ENCODE data around the gene TES. TPM values are rescaled to one million over a fixed set of nuclear protein-coding genes. Genes with fewer than 3 reads are reported as not detected.

Gene TES
- total and polyA plus RNA-seq, 2 of the 8 experiments (the other 6 are each of a cell fraction or from before 2014, with no cell fraction given): 18.2 to 36.3 TPM

DNA sequence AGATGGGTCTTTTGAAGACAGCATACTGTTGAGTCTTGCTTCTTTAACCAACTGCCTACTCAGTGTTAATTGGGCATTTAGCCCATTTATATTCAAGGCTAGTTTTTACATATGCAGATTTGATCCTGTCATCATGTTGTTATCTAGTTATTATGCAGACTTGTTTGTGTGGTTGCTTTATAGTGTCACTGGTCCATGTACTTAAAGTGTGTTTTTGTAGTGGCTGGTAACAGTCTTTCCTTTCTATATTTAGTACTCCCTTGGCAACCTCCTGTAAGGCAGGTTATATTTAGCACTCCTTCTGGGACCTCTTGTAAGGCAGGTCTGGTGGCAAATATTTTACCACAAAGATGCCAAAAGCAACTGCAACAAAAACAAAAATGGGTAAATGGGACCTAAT lies 66.7 kb downstream of the TES start:
- Histone ChIP-seq H2BK5ac (ENCODE audit: low read depth, low read length) (no peak overlapping the region), H2AK5ac (ENCODE audit: low read depth, low read length) (no peak overlapping the region), H3K23me2 (ENCODE audit: low read depth, low read length) (no peaks in the 10 kb centered on the region), H2BK20ac (ENCODE audit: low read length) (no peak overlapping the region), H4K20me1 (replicated peaks in 1 of 2; ENCODE audit: control insufficient read depth in 1 of 2, insufficient read depth in 2 of 2, low read length in 2 of 2) (no peaks in the 10 kb centered on the region), H2BK15ac (ENCODE audit: low read length) (no peak overlapping the region), H3K27ac (ENCODE audit: low read depth, low read length) (no peak overlapping the region), H2BK120ac (replicated peaks; ENCODE audit: low read depth, low read length) (no peak overlapping the region), H3K4ac (replicated peaks; ENCODE audit: insufficient read length, low read depth, low read length) (no peak overlapping the region), H3K9ac (replicated peaks in 1 of 4; ENCODE audit: extremely low read depth in 1 of 4, low read depth in 3 of 4, low read length in 3 of 4) (no peak overlapping the region), H3K4me2 (ENCODE audit: insufficient read depth in 1 of 2, low read depth in 2 of 2, low read length in 2 of 2) (no peak overlapping the region), H3K27me3 (replicated peaks in 1 of 4; ENCODE audit: control insufficient read depth in 3 of 4, extremely low read depth in 1 of 4, insufficient read depth in 3 of 4, low read length in 3 of 4) (no peaks in the 10 kb centered on the region), H3K23ac (ENCODE audit: insufficient read length) (no peak overlapping the region), H4K8ac (ENCODE audit: extremely low read depth, insufficient read depth, low read length) (no peak overlapping the region), H2AFZ (ENCODE audit: low read length) (no peak overlapping the region), H3K14ac (ENCODE audit: insufficient read length) (no peak overlapping the region), H3K9me3 (ENCODE audit: insufficient read depth in 2 of 2, low read depth in 1 of 2, low read length in 1 of 2) (no peaks in the 10 kb centered on the region), H2BK12ac (ENCODE audit: low read depth, low read length) (no peak overlapping the region), H3K4me3 (ENCODE audit: extremely low read depth in 1 of 4, insufficient read depth in 2 of 4, low read depth in 3 of 4, low read length in 4 of 4) (no peak overlapping the region), H3K79me2 (ENCODE audit: control insufficient read depth in 1 of 2, insufficient read depth in 2 of 2, low read length in 2 of 2) (no peaks in the 10 kb centered on the region), H3K79me1 (ENCODE audit: low read depth, low read length) (no peaks in the 10 kb centered on the region), H4K91ac (replicated peaks; ENCODE audit: insufficient read length, low read length) (no peak overlapping the region), H3K4me1 (replicated peaks in 1 of 4; ENCODE audit: control insufficient read depth in 3 of 4, insufficient read depth in 4 of 4, low read length in 3 of 4) (peaks cover 0 to 4% (median 1%) of the 10 kb centered on the region in 4 experiments; a peak in 2 of 7 replicates), H4K5ac (ENCODE audit: insufficient read length, low read depth, low read length) (no peak overlapping the region), H3K36me3 (ENCODE audit: control insufficient read depth in 2 of 4, insufficient read depth in 4 of 4, low read length in 3 of 4) (no peaks in the 10 kb centered on the region), H3K56ac (replicated peaks; ENCODE audit: insufficient read length, low read depth, low read length) (no peak overlapping the region), H3K18ac (ENCODE audit: extremely low read depth, low read length) (no peak overlapping the region)
- ChIA-PET CTCF (ENCODE audit: partially characterized antibody) (no interaction called here), POLR2A (ENCODE audit: partially characterized antibody) (no interaction called here)
- TF ChIP-seq RBBP5 (IDR thresholded peaks at IDR 0.05; ENCODE audit: borderline replicate concordance, low read depth, low read length) (no peak), SIN3A (conservative IDR thresholded peaks at IDR 0.05 in 1 of 2, IDR thresholded peaks at IDR 0.05 in 1 of 2; ENCODE audit: low read depth in 1 of 2, low read length in 2 of 2) (no peak), SAP30 (IDR thresholded peaks at IDR 0.05; ENCODE audit: insufficient read depth, insufficient replicate concordance, low read length) (no peak), JUND (IDR thresholded peaks at IDR 0.05; ENCODE audit: low read length) (no peak)
- DNase-seq (ENCODE audit: low read depth in 1 of 2, low spot score in 2 of 2) (no peak), FAIRE-seq (no peak)
